GM13976 (cell line): ENCODE measurements around the gene RBM20.

Experiments used
- DNase-seq: peaks from one replicate; pipeline ENCODE4 v3.0.0; 2012; ENCODE audit warnings: low spot score
- in situ Hi-C: fragments of 300-500 bp; cut with MboI; formaldehyde crosslinking; loops from one replicate; pipeline ENCODE4 v1.12.0; 2022; ENCODE audit warnings: low sequenced_read_pairs, mixed read lengths, inconsistent platforms; ENCODE audit not compliant: unreplicated experiment
- TF ChIP-seq, protein P1 (sequence below): IDR thresholded peaks from 2 replicates; pipeline ENCODE4 v1.5.1; 2012; ENCODE audit warnings: borderline replicate concordance, mild to moderate bottlenecking; ENCODE audit not compliant: insufficient read depth; ENCODE audit errors: extremely low read depth, missing control alignments, control extremely low read depth

Gene RBM20

DNA sequence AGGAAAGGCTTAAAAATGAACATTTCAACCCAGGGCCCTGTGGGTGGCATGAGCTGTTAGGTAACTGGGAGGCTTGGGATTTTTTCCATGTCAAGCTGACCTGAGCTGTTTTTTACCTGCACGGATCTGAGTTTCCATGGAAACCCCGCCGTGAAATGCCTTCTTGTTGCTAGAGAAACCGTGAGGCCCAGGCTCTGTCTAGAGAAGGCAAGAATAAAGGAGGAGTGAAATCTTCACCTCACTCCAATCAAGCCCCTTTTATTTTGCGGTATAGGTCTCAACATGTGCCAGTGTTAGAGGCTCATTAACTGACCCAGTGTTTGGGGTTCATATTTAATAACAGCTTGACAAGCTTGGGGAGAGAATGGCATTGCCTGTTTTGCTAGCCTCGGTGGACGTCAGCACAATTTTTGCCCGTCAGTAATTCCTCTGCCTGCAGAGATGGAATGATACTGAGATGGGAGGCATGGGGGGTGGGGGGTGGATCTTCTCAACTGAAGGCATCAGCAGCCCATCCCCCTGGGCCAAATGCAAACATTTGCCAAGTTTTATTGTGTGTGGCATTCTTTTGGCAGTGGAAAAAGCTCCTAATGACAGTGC is 178.7 kb downstream of the RBM20 start:
- no peak for DNase-seq
- TF ChIP-seq, protein P1, sequence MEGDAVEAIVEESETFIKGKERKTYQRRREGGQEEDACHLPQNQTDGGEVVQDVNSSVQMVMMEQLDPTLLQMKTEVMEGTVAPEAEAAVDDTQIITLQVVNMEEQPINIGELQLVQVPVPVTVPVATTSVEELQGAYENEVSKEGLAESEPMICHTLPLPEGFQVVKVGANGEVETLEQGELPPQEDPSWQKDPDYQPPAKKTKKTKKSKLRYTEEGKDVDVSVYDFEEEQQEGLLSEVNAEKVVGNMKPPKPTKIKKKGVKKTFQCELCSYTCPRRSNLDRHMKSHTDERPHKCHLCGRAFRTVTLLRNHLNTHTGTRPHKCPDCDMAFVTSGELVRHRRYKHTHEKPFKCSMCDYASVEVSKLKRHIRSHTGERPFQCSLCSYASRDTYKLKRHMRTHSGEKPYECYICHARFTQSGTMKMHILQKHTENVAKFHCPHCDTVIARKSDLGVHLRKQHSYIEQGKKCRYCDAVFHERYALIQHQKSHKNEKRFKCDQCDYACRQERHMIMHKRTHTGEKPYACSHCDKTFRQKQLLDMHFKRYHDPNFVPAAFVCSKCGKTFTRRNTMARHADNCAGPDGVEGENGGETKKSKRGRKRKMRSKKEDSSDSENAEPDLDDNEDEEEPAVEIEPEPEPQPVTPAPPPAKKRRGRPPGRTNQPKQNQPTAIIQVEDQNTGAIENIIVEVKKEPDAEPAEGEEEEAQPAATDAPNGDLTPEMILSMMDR: no peak
- in situ Hi-C loops: no loop called here

DNA sequence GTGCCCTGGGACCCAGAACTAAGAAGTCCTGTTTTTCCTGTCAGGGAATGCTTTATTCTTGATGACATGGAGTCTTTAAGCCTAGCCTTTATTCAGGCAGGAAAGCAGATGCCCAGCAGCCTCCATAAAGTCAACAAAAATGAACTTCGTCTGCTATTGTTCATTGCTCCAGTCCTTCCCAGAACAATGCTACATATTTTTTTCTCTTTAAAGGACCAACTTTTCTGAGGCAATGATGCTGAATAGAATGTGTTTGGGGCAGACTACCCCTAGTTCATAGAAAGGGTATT is 180.0 kb downstream of the RBM20 start:
- TF ChIP-seq, protein P1: no peak
- in situ Hi-C loops: no loop called here
- no peak for DNase-seq

DNA sequence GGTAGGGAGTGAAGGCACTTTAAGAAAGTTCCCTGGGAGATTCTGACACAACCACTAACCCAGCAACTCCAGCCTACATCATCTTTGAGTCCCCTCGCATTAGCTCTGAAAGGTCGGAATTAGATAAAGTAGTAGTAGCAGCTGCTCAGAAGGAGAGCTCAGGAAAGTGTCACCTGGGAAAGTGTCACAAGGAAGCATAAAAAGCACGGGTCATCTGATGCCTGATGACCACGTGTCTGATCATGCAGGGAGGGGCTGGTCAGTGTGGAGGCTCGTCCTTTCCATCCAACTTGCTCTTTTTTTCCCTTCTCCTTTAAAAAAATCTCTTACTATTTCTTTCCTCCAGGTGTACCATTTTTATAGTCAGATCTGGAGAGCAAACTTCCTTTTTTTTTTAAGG is 180.5 kb downstream of the RBM20 start:
- in situ Hi-C loops: no loop called here
- TF ChIP-seq, protein P1: no peak
- no peak for DNase-seq

DNA sequence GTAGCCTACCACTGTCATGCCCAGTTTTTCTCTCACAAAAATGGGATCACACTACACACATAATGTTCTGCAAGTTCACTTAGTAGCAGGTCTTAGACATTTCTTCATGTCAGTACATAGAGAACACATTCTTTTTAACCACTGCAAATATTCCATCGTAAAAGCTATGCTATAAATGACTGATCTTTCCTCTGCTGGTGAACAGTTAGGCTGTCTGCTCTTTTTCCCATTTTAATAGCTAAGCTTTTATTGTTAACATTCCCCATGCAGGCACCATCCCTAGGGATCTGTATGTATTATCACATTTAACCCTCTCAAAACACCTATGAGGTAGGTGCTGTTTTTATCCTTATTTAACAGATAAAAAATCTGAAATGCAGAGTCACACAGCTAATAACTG is 181.4 kb downstream of the RBM20 start:
- DNase-seq: no peak
- in situ Hi-C loops: no loop called here
- TF ChIP-seq, protein P1: no peak

DNA sequence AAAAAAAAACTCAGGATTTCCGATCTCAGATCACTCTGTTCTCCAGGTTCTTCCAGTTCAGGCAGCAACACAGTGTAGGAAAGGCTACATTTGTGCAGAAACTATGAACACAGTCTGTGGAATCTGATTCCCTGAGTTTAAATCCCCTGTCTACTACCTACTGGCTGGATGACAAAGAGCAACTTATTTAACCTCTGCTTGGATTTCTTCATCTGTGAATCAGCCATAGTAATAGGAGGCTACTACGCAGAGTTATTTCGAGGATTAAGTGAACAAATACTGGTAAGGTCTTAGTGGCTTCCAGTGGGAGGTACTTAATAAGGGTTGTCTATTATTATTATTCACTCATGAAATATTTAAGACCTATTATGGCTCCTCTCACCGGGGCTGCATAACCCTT is 183.3 kb downstream of the RBM20 start:
- in situ Hi-C loops: no loop called here
- TF ChIP-seq, protein P1: no peak
- DNase-seq: no peak

DNA sequence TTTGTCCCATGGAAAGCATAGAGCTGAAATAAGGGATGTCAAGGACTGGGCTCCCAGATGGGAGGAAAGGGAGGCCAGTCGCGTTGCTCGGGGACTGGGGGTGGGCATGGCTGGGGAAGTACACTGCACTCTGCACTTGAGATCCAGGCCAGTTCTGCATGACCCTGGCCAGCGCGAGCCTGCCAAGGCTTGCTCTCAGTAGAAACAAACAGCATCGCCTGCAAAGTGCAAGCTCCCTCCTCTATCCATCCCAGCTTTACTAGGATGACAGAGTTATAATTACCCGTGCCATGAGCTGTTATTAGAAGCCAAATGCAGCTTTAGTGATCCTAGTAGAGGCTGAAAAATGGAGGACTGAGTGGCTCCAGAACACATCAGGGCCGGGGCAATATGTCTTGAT is 183.7 kb downstream of the RBM20 start:
- TF ChIP-seq, protein P1: no peak
- DNase-seq: no peak
- in situ Hi-C loops: no loop called here

DNA sequence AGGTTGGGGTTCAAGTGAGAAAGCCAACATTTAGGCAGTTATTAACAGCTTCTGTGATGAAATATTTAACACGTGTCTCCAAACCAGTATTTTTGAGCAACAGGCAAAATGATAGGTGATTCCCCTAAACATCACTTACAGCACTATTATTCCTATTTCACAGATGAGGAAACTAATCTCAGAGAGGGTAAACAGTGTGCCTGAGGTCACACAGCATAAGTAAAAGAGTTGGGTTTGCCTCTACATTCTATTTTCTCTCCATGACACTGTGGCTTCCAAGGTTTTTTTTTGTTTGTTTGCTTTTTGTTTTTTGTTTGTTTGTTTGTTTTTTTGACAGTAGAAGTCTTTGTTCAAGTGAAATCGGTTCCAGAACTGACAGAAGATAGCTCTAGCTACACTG is 184.4 kb downstream of the RBM20 start:
- TF ChIP-seq, protein P1: no peak
- DNase-seq: no peak
- in situ Hi-C loops: no loop called here
